ENCODE data around the gene CAMK4.

- TF ChIP-seq CTCF (conservative IDR thresholded peaks at IDR 0.05; ENCODE audit: low read depth in 2 of 2) (no peak), REST (IDR thresholded peaks at IDR 0.05; ENCODE audit: unreplicated experiment) (no peak)
These were observed 28.8 kb downstream of the CAMK4 start for GRCh38 chr5:111252799-111253545.
